Spleen (tissue), 7 donors: ENCODE results near the gene PTPRG.

Experiments
- CTCF ChIP-seq, 11 experiments: fragments of 200-600 bp in 7 of 11; fragments of 450-650 bp in 4 of 11; sonication (generic) in 4 of 11; IDR thresholded peaks in 8 of 11; conservative IDR thresholded peaks in 3 of 11; 1 replicate in 7 of 11; 2 replicates in 4 of 11; pipeline versions ENCODE4 v1.4.0 to v1.8.0; 2016 to 2021; ENCODE audit warnings: antibody characterized with exemption in 11 of 11, inconsistent platforms in 4 of 11, mild to moderate bottlenecking in 1 of 11
- POLR2A ChIP-seq, 3 donors: fragments of 450-650 bp; IDR thresholded peaks; one replicate each; pipeline ENCODE4 v1.5.1; 2017; ENCODE audit warnings: antibody characterized with exemption in 3 of 3, mild to moderate bottlenecking in 1 of 3
- donor health status: DM: no; HTN: no; CAD: no; lungs with moderate emphysema.
- donor health status: DM: no; HTN: no; CAD: no.
- donor health status: DM: no; HTN: no; CAD: no.

GRCh38 chr3:61991706-61992105 lies 430.3 kb downstream of the PTPRG start:
- TF ChIP-seq CTCF (IDR thresholded peaks at IDR 0.05 in 8 of 11, conservative IDR thresholded peaks at IDR 0.05 in 3 of 11) = no peak
- no peak for TF ChIP-seq POLR2A (IDR thresholded peaks at IDR 0.05)
